Activated gamma-delta T cell treated with Interleukin-2 at 50 U/mL for 16 hours (primary cell): ENCODE results near the gene DNAJA4.

Experiments
- DNase-seq: peaks from one replicate; pipeline ENCODE4 v3.0.0-alpha.2; 2020

Gene DNAJA4

DNA sequence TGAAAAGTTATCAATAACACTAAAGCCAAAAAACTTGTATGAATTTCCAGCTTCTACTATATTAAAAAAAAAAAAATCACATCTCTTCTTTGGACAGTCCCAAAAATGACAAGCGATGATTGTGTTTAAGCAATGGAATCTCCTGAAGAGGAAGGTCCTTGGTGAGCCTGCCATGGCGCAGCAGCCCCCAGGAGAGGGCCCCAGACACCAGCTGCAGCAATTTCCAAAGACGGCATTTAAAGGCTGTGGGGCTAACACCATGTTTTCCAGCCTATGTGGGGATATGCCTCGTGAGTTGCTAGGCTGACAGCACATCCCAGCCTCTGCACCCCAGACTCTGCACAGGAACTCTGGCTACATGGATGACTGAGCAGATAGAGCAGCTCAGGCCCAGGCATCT is 20.4 kb downstream of the DNAJA4 start:
- DNase-seq = no peak

DNA sequence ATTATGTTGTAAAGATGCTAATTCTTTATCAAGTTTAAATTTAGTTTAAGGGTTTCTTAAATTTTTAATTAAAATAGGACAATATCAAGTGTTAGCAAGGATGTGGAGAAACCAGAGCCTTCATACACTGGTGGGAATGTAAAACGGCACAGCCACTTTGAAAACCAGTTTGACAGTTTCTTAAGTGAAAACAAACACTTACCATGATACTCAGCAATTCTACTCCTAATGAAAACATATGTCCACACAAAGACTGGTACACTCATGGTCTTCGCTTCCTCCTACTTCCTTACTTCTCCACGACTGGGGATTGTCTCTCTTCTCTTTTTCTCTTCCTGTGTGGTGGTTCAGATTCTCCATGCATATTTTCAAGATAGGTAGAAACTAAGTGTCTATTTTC is 25.9 kb downstream of the DNAJA4 start:
- DNase-seq = no peak

DNA sequence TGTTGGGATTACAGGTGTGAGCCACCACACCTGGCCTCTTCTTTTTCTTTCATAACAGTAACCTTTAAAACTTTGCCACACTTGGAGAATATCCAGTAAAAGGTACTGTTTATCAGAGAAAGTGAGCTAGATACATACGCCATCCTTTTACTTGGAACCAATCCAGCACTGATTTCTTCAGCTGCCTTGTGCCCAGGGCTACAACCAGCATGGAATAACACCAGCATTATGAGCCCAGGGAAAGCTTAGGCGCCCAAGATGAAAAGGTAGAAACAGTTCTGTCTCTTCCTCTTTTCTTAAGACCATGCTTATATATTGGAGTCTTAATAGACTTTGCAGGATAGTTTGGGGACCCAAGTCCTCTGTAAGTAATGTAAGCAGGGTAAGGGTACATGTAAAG is 26.7 kb downstream of the DNAJA4 start:
- no peak for DNase-seq

DNA sequence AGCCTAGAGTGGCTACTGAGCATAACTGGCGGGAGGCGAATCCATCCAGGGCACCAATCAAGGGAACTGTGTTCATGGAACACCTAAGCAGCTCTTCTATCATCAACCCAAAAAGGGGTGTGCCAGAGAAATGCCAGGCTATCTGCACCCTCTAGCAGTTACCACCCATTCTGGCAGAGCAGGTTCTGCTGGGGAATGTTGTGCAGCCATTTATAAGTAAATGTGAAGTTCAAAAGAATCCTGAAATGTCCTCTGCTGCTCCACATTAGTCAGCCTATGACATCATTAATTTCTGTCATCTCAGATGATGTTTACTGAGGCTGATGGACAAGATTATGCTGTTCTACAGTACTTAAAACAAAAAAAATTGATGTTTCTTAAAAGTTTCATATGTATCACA is 27.3 kb downstream of the DNAJA4 start:
- DNase-seq = no peak

DNA sequence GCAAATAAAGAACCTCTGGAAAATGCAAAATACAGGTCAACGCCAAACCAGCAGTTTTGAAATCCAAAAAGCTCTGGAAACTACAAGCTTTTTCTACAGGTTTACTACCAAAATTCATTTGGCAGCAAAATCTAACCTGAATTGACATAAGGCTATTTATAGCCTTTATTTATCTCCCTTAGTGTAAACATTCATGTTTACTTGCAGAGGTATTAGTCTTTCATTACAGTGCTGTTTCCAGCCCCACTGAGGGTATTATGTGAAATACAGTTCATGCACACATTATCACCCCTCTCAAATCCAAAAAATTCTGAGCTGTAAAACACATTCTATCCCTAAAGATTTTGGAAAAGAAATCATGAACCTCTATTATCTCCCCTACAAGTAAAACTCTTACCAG is 27.9 kb downstream of the DNAJA4 start:
- no peak for DNase-seq

DNA sequence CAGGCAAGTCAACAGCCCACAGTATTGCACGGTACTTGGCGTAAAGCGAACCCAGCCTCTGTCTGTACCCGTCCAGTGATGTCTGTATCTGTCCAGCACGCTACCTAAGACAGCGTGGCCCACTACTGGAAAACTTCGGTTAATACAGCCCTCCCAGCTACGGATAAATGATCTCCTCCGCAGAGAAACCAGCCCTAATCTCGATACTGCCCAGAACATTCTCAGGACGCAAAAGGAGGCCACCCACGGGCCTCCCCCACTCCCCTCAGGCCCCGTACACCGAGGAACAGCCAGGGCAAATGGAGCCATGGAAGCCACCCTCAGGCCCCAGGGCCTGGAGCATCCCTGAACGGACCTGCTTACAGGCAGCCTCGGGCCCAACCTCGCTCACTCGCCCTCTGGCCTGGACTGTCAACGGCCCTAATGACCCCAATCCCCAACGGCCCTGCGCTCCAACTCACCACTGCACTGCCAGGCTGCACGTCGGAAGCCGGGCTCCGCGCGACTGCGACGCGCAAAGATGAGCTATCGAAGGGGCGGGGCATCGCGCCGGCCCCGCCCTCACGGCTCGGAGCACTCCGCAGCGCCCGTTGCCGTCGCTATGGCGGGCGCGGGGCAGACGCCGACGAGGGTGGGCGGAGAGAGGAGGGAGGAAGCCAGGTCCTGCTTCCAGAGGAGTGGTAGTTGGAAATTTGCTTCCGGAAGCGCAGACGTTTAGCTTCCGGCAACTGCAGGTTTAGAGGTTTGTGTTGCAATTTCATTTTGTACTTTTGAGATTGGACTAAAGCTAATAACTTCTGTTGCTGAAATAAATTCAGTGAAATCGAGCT is 35.0 kb downstream of the DNAJA4 start, which contains the start of gene SKIC8:
TSS of gene SKIC8 (minus strand) at position 509 of the 830 bp plus-strand sequence. CDS start 3,923 bp downstream, outside the sequence.
- DNase-seq = peak; percentile 84

DNA sequence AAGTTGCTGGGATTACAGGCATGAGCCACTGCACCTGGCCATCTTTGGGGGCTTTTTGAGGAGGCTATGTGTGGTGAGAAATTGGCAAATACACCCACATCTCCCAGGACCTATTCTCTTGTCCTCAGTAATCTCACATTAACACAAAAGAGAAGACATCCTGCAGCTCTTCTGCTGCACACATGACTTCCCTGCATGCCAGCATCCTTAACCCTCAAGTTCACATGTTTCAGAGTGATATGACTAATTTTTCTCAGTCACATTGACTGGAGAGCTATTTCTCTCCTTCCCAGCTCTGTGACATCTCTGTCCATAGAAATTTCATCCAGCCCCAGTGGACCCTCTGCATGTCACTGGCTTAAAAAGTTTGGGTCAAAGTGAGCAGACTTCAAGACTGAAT is 37.0 kb downstream of the DNAJA4 start:
- DNase-seq = no peak

DNA sequence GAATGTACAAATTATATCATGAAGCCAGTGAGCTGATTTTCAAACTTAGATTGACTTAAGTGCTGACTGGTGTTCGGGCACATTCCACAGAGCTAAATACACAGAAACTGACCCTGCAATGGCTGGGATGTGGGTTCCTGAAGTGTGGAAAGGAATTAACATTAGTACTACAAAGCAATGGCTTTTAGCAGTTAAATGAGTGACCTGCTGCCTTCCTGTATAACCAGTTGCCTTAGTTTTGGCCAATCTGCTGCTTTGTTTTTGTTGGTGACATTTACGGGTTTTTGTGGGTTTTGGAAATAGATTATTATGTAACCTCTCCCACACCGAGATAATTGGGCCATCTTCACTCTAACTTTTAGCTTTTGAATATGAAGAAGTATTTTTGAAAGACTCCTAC is 37.5 kb downstream of the DNAJA4 start:
- DNase-seq = no peak

DNA sequence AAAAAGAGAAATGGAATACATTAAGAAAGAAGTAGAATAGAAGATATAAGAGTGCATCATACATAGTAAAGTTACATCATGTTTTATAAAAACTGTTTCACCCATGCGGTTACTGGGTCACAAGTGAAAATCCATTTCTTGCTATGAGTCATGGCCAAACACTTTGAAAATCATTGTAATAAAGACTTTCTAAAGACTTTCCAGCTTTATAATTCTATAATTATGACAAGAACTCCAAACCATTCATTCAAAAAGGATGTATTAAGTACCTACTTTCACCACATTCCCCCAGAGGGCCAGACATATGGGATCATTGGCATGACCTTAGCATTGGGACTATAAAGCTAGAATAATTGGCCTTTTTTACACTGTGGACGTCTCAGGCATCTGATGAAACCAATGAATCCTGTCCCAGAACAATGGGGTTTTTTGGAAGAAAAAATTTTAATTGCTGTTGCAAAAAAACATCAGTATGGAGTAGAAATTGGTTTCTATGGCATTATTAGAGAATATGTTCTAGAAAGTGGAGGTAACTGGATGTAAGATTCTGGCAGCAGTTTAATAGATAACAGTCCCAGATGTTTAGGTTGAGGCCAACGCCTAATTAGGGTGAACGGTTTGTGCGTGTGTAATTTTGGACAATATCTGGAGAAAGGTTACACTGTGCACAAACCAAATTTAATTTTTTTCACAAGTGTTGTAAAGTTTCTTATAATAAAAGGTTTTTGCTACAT is 38.4 kb downstream of the DNAJA4 start:
- DNase-seq = no peak

DNA sequence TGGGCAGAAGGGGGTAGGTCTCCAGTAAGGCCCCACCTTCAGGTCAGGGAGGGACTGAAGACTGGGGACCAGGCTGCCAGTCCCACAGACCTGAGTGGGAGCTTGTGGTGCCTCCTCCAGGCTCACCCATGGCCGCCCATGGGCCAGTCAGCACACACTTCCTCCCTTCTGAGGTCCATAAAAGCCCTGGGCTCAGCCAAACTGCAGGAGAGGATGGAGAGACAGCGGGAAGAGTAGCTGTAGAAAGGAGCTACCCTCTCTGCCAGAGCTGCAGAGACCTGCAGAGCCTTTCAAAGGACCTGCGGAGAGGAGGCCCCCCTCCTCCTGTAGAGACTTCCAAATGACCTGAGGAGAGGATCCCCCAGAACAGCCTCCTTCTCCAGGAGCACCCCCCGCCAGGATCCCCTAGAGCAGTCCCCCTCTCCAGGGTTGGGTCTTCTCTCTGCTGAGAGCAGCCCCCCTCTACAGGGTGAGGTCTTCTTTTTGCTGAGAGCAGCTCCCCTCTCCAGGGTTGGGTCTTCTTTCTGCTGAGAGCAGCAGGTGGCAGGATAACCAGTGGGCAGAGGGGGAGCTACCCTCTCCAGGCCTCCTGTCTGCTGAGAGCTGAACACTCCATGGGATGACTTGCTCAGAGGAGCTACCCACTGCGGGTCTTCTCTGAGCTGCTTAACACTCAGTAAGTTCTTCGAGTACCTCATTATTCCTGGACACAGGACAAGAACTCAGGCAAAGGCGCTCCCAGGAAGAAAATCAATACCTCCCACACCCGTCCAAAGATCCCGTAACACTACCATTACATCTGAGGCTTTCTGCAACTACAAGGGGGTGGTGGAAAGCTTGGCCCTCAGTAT is 40.1 kb downstream of the DNAJA4 start:
- no peak for DNase-seq

DNA sequence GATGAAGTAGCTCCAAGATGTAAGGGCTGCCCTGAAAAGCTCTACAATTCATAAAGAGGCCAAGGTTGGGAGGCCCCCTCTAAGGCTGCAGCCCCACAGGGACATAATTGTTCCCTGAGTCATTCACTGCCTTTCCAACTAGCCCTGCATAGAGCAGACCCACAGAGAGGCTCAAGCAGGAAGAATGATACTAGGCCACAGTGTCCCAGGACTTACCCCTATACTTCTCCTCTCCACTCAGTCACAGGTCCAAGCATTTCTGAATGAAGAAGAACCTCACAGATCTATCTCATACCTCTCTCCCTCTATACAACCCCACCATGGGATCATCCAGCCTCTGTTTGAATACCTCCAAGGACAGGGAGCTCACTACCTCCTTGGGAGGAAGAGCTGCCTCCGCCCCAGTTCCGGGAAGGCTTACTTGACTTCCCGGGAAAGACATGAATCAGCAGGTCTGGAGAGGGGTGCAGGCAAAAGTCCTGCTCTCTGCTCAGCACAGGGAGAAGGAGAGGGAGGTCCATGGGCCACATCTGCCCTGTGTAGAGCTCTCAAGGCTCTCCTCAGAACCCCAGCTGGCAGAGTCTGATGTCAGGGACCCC is 41.9 kb downstream of the DNAJA4 start:
- no peak for DNase-seq

DNA sequence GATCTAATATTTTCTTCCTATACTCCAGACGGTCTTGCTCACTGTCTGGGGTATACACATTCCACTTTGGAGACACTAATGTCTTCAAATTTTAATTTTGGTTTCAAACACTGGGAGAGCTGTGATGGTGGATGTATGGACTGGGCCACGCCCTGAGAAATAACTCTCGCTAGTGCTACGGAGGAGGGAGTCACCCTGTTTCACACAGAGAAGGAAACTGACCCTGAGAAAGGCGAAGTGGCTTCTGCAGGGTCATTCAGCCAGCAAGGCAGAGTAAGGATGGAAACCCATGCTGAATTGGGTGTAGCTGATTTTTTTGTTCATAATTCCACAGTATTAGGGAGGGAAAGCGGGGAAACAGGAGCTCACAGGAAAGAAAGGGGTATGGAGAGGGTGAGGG is 43.6 kb downstream of the DNAJA4 start:
- no peak for DNase-seq

DNA sequence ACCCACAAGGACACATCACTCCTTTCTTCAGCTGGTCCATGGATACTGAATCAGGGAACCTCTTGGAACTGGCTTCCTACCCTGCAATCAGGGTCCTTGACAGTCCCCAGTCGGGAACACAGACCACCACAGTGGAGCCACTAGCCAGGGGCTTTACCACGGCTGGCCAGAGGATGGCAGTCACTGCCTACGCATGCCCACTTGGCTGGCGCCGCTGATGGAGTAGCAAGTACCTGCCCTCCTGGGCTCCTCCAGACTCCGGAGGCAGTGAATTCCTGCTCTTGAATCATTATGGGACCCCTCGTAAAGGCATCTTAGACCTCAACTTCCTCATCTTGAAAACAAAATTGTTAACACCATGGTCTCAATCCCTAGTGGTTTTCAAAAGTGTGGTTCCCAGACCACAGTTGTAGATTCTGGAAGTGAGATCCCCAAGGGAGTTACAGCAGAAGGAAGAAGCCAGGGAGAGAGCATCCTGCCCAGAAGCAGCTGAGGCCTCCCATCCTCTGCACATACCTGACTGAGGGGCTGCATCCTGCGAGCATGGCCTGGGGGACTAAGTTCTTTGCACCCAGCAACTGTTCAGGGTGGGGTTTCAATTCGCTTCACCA is 44.2 kb downstream of the DNAJA4 start:
- DNase-seq = peak; percentile 24

DNA sequence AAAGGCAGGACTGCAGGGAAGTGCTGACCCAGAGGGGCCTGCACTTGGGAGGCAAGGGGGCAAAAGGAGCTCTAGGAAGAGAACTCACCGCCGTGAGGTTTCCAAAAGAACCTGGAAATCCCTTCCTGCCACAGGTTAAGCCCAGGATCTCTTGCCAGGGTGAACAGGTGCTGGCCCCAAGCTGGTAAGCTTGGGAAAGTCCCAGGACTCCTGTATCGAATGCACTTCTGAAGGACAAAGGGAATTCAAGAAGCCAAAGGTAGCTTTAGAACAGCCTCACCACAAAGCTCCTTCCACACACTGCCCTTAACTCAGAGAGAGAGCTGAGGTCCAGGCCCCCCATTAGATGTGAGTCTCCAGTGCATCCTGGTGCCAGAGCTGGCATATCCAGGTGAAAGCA is 46.9 kb downstream of the DNAJA4 start:
- DNase-seq = no peak

DNA sequence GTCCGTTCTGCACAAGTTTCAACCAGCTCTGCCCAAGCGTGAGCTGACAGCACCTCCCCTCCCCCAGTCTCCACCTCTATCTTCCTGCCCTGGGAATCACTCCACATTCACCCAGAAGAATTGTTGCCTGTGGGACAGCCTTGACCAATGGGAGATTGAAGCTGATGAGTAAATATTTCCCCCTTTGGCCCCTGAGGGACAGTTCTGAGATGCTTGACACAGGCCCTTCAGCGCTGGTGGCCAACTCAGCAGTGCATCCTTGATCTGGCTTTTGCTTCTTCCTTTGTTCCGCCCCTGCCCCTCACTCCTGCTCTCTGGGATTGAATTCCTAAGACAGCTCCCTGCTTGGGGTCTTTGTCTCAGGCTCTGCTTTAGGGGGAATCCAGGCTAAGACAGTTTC is 48.2 kb downstream of the DNAJA4 start:
- no peak for DNase-seq

DNA sequence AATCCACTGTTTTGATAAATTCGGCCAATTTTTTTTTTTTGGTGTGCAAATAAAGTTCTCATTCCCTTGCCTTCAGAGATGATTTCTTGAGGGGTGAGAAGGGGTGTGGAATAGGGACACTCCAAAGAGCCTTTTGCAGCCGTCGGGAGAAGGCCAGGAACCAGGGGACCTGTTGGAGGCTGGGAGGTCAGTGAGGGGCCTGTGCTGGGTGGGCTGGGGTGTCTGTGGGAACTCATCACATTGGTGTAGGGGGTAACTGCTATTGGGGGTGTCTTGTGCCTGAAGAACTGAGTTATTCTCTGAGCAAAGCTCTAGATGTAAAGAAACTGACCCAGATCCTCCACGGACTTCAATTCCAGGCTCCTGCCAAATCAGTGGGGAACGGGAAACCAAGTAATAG is 48.6 kb downstream of the DNAJA4 start:
- no peak for DNase-seq

DNA sequence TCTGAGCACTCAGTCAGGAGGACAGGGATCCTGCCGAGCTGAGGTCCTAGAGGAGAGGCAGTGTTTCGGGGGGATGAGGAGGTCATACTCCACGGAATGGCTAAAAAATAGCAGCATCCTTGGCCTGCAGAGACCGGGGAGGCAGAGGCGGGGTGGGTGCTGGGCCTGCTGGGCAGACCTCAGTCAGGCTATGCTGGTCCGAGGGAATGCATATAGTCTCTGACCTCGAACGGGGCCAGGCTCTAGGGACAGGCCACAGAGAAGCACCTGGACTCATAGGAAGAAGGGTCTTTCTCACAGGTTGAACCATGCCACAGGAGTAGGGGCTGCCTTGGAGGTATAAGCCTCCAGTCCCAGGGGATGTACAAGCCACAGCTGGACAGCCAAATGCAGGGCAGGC is 49.0 kb downstream of the DNAJA4 start:
- DNase-seq = no peak

DNA sequence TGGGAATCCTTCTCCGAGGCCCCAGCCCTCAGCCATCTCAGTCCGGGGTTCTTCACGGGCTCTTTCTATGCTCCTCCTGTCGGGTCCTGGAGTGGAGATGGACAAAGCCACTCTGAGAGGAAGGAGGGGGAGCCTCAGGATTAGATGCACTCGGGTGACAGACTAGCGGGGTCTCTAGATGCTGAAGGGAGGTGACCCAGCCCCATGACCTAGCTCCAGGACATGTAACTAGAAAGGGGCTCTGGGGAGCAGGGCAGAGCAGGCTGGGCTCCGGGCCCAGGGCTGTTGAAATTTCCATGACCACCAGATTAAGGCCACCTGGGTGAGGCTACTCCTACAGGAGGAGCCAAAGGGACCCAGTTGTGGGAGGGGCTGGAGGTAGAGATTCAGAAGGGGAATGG is 49.8 kb downstream of the DNAJA4 start:
- DNase-seq = no peak

DNA sequence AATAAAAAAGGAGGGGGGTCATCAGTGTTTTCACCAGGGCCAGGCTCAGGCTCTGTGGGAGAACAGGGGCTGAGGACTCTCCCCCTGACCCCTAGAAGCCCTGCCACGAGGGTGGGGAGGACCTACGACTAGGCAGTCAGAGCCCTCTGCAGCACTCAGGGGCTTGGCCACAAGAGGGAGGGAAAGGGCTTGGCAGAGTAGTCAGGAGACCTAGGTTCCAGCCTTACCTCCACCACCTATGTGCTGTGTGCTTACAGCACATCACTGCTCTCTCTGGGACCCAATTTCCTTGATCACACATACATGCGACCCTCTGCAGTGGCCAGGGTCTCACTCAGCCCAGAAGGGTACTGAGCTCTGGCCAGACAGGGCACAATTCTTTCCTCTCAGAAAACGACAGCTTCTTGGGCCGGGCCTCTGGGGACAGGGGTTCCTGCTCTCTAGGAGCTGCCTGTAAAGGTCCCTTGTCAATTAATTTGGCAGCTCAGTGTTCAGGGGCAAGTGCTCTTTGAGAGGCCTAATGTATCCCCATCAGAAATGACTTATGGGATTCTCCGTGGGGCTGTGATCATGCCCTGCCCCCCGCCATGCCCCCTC is 51.4 kb downstream of the DNAJA4 start:
- no peak for DNase-seq

DNA sequence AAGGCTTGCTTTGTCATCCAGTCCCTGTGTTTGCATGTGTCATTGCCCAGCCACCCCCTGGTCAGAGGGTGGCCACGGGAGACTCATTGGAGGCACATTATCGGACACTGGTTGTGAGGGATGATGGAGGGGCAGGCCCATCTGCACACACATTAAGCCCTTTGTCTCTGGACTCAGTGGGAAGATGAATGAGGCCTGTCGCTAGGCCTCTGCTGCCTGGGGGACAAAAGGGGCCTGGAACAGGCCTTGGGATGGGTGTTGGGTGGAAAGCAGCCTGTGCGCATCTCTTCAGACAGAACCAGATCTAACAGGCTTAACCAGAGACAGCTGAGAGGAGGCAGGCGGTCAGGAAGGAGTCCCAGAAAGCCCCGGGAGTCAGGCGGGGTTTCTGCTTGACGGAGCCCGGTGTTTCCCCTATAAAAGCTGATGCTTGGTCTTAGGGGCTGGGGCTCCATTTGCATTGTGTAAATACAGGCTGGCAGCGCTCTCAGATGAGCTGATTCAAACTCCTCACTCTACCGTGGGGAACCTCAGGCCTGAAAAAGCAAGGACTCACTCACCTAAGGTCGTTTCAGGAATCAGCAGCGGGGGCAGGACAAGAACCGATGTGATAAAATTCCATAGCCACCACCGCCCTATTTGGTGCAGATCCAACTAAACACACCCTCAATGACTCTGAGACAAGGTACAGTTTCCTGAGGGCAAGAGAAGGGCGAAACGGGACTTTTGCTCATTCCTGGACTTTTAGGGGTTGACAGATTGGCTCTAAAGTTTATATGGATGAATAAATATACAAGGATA is 52.1 kb downstream of the DNAJA4 start:
- DNase-seq = no peak

DNA sequence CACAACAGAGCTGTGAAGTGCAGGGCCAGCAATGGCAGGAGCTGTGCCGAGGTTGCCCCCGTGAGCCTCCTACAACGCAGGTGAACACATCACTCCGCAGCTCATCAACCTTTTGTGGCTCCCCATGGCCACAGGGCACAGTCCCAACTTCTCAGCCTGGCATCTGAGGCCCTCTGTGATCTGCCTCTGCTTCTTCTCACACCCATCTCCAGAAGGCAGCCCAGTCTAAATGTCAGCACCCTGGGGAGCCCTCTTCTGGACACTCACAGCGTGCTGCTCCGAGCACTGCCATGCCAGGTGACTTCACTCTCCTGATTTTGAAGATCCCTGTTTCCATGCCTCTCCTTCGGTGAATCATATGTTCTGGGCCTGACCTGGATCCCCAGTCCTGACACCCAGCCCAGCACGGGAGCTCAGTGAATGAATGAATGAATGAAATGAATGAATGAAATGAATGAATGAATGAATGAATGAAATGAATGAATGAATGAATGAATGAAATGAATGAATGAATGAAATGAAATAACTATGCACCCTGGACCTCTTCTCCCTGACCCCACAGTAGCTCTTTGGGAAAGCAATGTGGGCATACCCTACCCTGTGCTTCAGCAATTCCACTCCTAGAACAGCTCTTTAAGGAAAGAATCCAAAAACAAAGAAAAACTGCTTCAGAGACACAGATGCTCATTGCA is 52.9 kb downstream of the DNAJA4 start:
- DNase-seq = no peak
